Liver (tissue), 9 donors: ENCODE data around the gene LNX2. TPM values are rescaled to one million over a fixed set of nuclear protein-coding genes. Genes with fewer than 3 reads are reported as not detected.

Experiments used
- DNase-seq: peaks from one replicate; pipeline ENCODE4 v3.0.0-alpha.2; 2017; ENCODE audit warnings: low spot score
- H3K27ac ChIP-seq, 2 donors: one replicate each; pipeline ENCODE4 v1.7.0; 2013; ENCODE audit warnings: inconsistent platforms in 2 of 2, low read length in 2 of 2, control low read depth in 1 of 2, low read depth in 1 of 2, mild to moderate bottlenecking in 1 of 2
- H3K27me3 ChIP-seq, 4 donors: one replicate each; pipeline versions ENCODE4 v1.6.1 to v1.7.0; 2013; ENCODE audit warnings: low read length in 3 of 4, inconsistent platforms in 1 of 4, mild to moderate bottlenecking in 1 of 4, moderate library complexity in 1 of 4; ENCODE audit not compliant: control insufficient read depth in 4 of 4, insufficient read depth in 4 of 4
- H3K36me3 ChIP-seq, 4 donors: one replicate each; pipeline versions ENCODE4 v1.6.1 to v1.7.0; 2013; ENCODE audit warnings: low read length in 3 of 4, mild to moderate bottlenecking in 3 of 4, low read depth in 1 of 4, moderate library complexity in 1 of 4; ENCODE audit not compliant: control insufficient read depth in 4 of 4, insufficient read depth in 3 of 4
- H3K4me1 ChIP-seq, 4 donors: one replicate each; pipeline versions ENCODE4 v1.6.1 to v1.7.0; 2013; ENCODE audit warnings: low read length in 3 of 4, mild to moderate bottlenecking in 3 of 4, moderate library complexity in 1 of 4; ENCODE audit not compliant: control insufficient read depth in 4 of 4, insufficient read depth in 4 of 4
- H3K4me3 ChIP-seq, 3 donors: one replicate each; pipeline versions ENCODE4 v1.6.1 to v1.7.0; 2013; ENCODE audit warnings: low read length in 3 of 3, control low read depth in 1 of 3, low read depth in 1 of 3, mild to moderate bottlenecking in 1 of 3
- H3K9ac ChIP-seq, 2 donors: one replicate each; pipeline ENCODE4 v1.7.0; 2013; ENCODE audit warnings: low read length in 2 of 2, mild to moderate bottlenecking in 2 of 2, moderate library complexity in 2 of 2, control low read depth in 1 of 2, low read depth in 1 of 2
- H3K9me3 ChIP-seq, 4 donors: one replicate each; pipeline versions ENCODE4 v1.6.1 to v1.7.0; 2013; ENCODE audit warnings: low read length in 3 of 4; ENCODE audit not compliant: control insufficient read depth in 4 of 4
- ATF3 ChIP-seq: IDR thresholded peaks from 2 replicates; pipeline ENCODE4 v1.6.1; 2016; ENCODE audit warnings: antibody characterized with exemption
- CTCF ChIP-seq: fragments of 150-350 bp; IDR thresholded peaks from 2 replicates; pipeline ENCODE4 v1.5.1; 2017; ENCODE audit warnings: improper control_type of control experiment, low read depth, low read length; ENCODE audit not compliant: missing input control
- EGR1 ChIP-seq, 2 donors: IDR thresholded peaks; 2 replicates each; pipeline ENCODE4 v1.6.1; 2016 to 2018; ENCODE audit warnings: antibody characterized with exemption in 2 of 2, low read depth in 2 of 2
- FOXA1 ChIP-seq: IDR thresholded peaks from 2 replicates; pipeline ENCODE4 v1.6.1; 2016; ENCODE audit warnings: antibody characterized with exemption
- FOXA2 ChIP-seq: IDR thresholded peaks from 2 replicates; pipeline ENCODE4 v1.6.1; 2016; ENCODE audit warnings: antibody characterized with exemption
- GABPA ChIP-seq, 2 donors: IDR thresholded peaks in 1 of 2; conservative IDR thresholded peaks in 1 of 2; 2 replicates each; pipeline ENCODE4 v1.6.1; 2016; ENCODE audit warnings: antibody characterized with exemption in 2 of 2, mild to moderate bottlenecking in 1 of 2, moderate library complexity in 1 of 2
- HNF4A ChIP-seq, 2 donors: conservative IDR thresholded peaks; 2 replicates each; pipeline ENCODE4 v1.6.1; 2016; ENCODE audit warnings: antibody characterized with exemption in 2 of 2, mild to moderate bottlenecking in 2 of 2
- HNF4G ChIP-seq: IDR thresholded peaks from 2 replicates; pipeline ENCODE4 v1.6.1; 2016; ENCODE audit warnings: antibody characterized with exemption
- JUND ChIP-seq, 2 donors: IDR thresholded peaks; 2 replicates each; pipeline ENCODE4 v1.6.1; 2016; ENCODE audit warnings: antibody characterized with exemption in 2 of 2
- MAX ChIP-seq: IDR thresholded peaks from 2 replicates; pipeline ENCODE4 v1.6.1; 2016; ENCODE audit warnings: antibody characterized with exemption
- RAD21 ChIP-seq, 2 donors: IDR thresholded peaks; 2 replicates each; pipeline ENCODE4 v1.6.1; 2016; ENCODE audit warnings: antibody characterized with exemption in 2 of 2, mild to moderate bottlenecking in 2 of 2
- REST ChIP-seq: IDR thresholded peaks from 2 replicates; pipeline ENCODE4 v1.6.1; 2016; ENCODE audit warnings: antibody characterized with exemption, mild to moderate bottlenecking
- RXRA ChIP-seq, 2 donors: IDR thresholded peaks; 2 replicates each; pipeline ENCODE4 v1.6.1; 2017 to 2018; ENCODE audit warnings: antibody characterized with exemption in 2 of 2, mild to moderate bottlenecking in 1 of 2
- SP1 ChIP-seq: IDR thresholded peaks from 2 replicates; pipeline ENCODE4 v1.6.1; 2018; ENCODE audit warnings: antibody characterized with exemption, mild to moderate bottlenecking
- TAF1 ChIP-seq: conservative IDR thresholded peaks from 2 replicates; pipeline ENCODE4 v1.6.1; 2016; ENCODE audit warnings: antibody characterized with exemption, mild to moderate bottlenecking
- YY1 ChIP-seq: IDR thresholded peaks from 2 replicates; pipeline ENCODE4 v1.6.1; 2016; ENCODE audit warnings: antibody characterized with exemption, mild to moderate bottlenecking
- ZBTB33 ChIP-seq: IDR thresholded peaks from 2 replicates; pipeline ENCODE4 v1.6.1; 2016; ENCODE audit warnings: antibody characterized with exemption
- WGBS: extraction: QIAGEN DNeasy Blood & Tissue Kit; methylation state at CpG from one replicate; pipeline ENCODE4 v1.1.7; 2013; 5-methylcytosine and 5-hydroxymethylcytosine counted together
- polyA plus RNA-seq, 2 donors: library from polyadenylated mRNA; stranded (reverse) in 1 of 2; unstranded in 1 of 2; fragments of 200-250 nt in 1 of 2; fragments of >200 nt in 1 of 2; fragmentation: Nextera tagmentation in 1 of 2; extraction: Ambion mirVana in 1 of 2; gene quantifications; one replicate each; pipeline versions ENCODE4 v1.2.1 to v1.2.3, GENCODE V29; 2013 to 2015
- total RNA-seq, 2 donors: library from RNA; depleted of rRNA; stranded (reverse); fragments of >200 nt; gene quantifications; one replicate each; pipeline ENCODE4 v1.2.3, GENCODE V29; 2014
- donor health status: healthy.
- donor health status: healthy.
- donor health status: healthy.
- donor health status: healthy.
- donor health status: healthy.

LNX2 gene
- total and polyA plus RNA-seq, 4 donors = 6.2 to 25.9 (median 13.3) TPM

GRCh38 chr13:27536361-27537101, 83.8 kb downstream of the LNX2 start:
- Histone ChIP-seq H3K27me3 (no peaks in the 10 kb centered on the region), H3K9ac (no peak overlapping the region), H3K27ac (no peak overlapping the region), H3K9me3 (no peaks in the 10 kb centered on the region), H3K36me3 (peaks cover 0 to 4% (median 0%) of the 10 kb centered on the region in 4 donors), H3K4me3 (no peak overlapping the region), H3K4me1 (peaks cover 2 to 6% (median 3%) of the 10 kb centered on the region in 4 donors)
- no peak for DNase-seq
- TF ChIP-seq FOXA1 = no peak
- TF ChIP-seq FOXA2 = no peak
- no peak for TF ChIP-seq HNF4A (conservative IDR thresholded peaks at IDR 0.05)
- TF ChIP-seq JUND (IDR thresholded peaks at IDR 0.05) = no peak
- TF ChIP-seq HNF4G = no peak
- no peak for TF ChIP-seq ATF3
- TF ChIP-seq MAX = no peak
- no peak for TF ChIP-seq RXRA (IDR thresholded peaks at IDR 0.05)
- TF ChIP-seq GABPA (IDR thresholded peaks at IDR 0.05 in 1 of 2, conservative IDR thresholded peaks at IDR 0.05 in 1 of 2) = no peak
- no peak for TF ChIP-seq CTCF
- TF ChIP-seq YY1 = no peak
- TF ChIP-seq ZBTB33 = no peak
- TF ChIP-seq EGR1 (IDR thresholded peaks at IDR 0.05; ENCODE audit: low read depth in 2 of 2) = no peak
- no peak for TF ChIP-seq SP1
- no peak for TF ChIP-seq TAF1
- TF ChIP-seq REST = no peak
- TF ChIP-seq RAD21 (IDR thresholded peaks at IDR 0.05) = no peak
- WGBS = 85% methylated on average over 10 of the region's 10 CpGs
